ENCODE measurements around the gene PHRF1. TPM values are rescaled to one million over a fixed set of nuclear protein-coding genes. Genes with fewer than 3 reads are reported as not detected.

Gene PHRF1
- polyA plus RNA-seq, 1 donor from 2014 or later = 8.5 TPM

DNA sequence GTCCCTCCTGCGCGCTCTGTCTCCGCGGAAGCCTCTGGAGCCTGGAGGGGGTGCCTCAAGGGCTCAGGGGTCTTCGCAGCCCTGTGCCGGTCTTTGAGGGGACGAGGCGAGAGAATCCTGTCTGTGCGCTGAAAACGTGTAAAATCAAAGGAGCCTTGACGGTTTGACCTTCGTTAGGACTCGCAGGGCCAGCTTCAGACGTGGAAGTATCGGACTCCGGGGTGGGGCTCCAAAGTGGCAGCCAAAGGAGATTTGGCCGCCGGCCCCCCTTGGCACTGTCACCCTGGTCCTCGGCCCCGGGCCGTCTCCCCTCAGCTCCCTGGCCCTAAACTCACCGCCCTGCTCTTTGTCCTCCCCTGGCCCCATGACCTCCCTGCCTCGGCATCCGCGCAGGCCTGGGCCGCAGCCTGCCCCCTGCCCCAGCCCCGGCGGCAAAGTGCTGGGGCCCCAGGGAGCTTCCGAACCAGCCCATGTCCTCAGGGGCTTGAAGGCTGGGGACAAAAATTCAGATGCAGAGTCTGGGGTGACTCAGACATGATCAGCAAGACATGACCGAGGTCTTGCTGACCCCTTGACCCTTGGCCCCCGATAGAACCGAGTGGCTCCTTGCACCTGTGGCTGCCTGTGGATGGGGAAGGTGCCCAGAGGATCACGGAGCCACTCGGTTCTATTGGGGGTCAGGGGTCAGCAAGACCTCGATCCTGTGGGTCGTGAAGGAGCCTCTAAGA is 6.9 kb upstream of the PHRF1 start:
- no peaks in the 10 kb centered on the region for H3K9me3 ChIP-seq (ENCODE audit: low read length)
- H3K4me3 ChIP-seq (ENCODE audit: low read length) = peak overlapping the region; percentile 69
- TF ChIP-seq EZH2 (IDR thresholded peaks at IDR 0.05; ENCODE audit: borderline replicate concordance, insufficient read depth, low read length, poor library complexity, severe bottlenecking) = no peak
- TF ChIP-seq, protein P1, sequence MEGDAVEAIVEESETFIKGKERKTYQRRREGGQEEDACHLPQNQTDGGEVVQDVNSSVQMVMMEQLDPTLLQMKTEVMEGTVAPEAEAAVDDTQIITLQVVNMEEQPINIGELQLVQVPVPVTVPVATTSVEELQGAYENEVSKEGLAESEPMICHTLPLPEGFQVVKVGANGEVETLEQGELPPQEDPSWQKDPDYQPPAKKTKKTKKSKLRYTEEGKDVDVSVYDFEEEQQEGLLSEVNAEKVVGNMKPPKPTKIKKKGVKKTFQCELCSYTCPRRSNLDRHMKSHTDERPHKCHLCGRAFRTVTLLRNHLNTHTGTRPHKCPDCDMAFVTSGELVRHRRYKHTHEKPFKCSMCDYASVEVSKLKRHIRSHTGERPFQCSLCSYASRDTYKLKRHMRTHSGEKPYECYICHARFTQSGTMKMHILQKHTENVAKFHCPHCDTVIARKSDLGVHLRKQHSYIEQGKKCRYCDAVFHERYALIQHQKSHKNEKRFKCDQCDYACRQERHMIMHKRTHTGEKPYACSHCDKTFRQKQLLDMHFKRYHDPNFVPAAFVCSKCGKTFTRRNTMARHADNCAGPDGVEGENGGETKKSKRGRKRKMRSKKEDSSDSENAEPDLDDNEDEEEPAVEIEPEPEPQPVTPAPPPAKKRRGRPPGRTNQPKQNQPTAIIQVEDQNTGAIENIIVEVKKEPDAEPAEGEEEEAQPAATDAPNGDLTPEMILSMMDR (IDR thresholded peaks at IDR 0.05; ENCODE audit: poor library complexity, severe bottlenecking) = no peak
- TF ChIP-seq SMC3 (conservative IDR thresholded peaks at IDR 0.05; ENCODE audit: poor library complexity) = no peak
- no peak for TF ChIP-seq RAD21 (conservative IDR thresholded peaks at IDR 0.05)
- TF ChIP-seq EP300 (conservative IDR thresholded peaks at IDR 0.05; ENCODE audit: poor library complexity, severe bottlenecking) = no peak
- no peak for TF ChIP-seq POLR2AphosphoS5 (IDR thresholded peaks at IDR 0.05)
- TF ChIP-seq, protein P2, sequence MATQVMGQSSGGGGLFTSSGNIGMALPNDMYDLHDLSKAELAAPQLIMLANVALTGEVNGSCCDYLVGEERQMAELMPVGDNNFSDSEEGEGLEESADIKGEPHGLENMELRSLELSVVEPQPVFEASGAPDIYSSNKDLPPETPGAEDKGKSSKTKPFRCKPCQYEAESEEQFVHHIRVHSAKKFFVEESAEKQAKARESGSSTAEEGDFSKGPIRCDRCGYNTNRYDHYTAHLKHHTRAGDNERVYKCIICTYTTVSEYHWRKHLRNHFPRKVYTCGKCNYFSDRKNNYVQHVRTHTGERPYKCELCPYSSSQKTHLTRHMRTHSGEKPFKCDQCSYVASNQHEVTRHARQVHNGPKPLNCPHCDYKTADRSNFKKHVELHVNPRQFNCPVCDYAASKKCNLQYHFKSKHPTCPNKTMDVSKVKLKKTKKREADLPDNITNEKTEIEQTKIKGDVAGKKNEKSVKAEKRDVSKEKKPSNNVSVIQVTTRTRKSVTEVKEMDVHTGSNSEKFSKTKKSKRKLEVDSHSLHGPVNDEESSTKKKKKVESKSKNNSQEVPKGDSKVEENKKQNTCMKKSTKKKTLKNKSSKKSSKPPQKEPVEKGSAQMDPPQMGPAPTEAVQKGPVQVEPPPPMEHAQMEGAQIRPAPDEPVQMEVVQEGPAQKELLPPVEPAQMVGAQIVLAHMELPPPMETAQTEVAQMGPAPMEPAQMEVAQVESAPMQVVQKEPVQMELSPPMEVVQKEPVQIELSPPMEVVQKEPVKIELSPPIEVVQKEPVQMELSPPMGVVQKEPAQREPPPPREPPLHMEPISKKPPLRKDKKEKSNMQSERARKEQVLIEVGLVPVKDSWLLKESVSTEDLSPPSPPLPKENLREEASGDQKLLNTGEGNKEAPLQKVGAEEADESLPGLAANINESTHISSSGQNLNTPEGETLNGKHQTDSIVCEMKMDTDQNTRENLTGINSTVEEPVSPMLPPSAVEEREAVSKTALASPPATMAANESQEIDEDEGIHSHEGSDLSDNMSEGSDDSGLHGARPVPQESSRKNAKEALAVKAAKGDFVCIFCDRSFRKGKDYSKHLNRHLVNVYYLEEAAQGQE (IDR thresholded peaks at IDR 0.05; ENCODE audit: borderline replicate concordance) = no peak
- no peak for TF ChIP-seq MXI1 (conservative IDR thresholded peaks at IDR 0.05; ENCODE audit: poor library complexity, severe bottlenecking)
- no peak for TF ChIP-seq TAF1 (IDR thresholded peaks at IDR 0.05; ENCODE audit: low read depth)
- no peak overlapping the region for H2AFZ ChIP-seq (ENCODE audit: low read depth, low read length)
- no peaks in the 10 kb centered on the region for H3K79me2 ChIP-seq (replicated peaks; ENCODE audit: insufficient read depth, low read length)
- H3K27ac ChIP-seq (ENCODE audit: low read length) = no peak overlapping the region
- no peaks in the 10 kb centered on the region for H3F3A ChIP-seq (ENCODE audit: insufficient read depth, low read length, poor library complexity, severe bottlenecking)
- peak overlapping the region; percentile 69 for H3K9ac ChIP-seq (ENCODE audit: low read length)
- H3K27me3 ChIP-seq (ENCODE audit: insufficient read depth, low read depth, low read length) = no peaks in the 10 kb centered on the region
- no peak overlapping the region for H3K4me2 ChIP-seq (ENCODE audit: low read length)
- H3K9me2 ChIP-seq (ENCODE audit: insufficient read depth, low read length) = no peaks in the 10 kb centered on the region
- no peaks in the 10 kb centered on the region for H3K36me3 ChIP-seq (ENCODE audit: insufficient read depth, low read length)
- no peaks in the 10 kb centered on the region for H4K20me1 ChIP-seq (ENCODE audit: insufficient read depth)

DNA sequence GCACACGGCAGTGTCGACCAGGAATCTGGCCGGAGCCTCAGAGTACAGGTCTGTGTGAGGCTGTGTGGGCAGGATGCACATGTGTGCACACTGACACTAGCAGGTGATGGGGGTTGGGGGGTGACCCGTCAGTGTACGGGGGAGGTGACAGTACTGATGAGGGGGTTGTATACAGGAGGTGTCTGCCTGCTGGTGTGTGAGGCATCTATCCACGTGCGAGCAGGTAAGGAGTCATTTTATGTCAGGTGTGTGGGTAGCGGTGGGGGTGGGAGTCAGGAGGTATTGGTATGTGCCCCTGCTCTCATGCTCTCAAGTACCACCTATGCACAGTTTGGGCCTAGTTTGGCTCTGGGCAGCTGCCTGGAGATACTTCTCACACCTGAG is 4.5 kb upstream of the PHRF1 start:
- H3K27me3 ChIP-seq (ENCODE audit: insufficient read depth, low read depth, low read length) = no peaks in the 10 kb centered on the region

More for the DNA sequence above, 4.5 kb upstream of the PHRF1 start:
- no peak for TF ChIP-seq SMC3 (conservative IDR thresholded peaks at IDR 0.05; ENCODE audit: poor library complexity)
- no peak for TF ChIP-seq EP300 (conservative IDR thresholded peaks at IDR 0.05; ENCODE audit: poor library complexity, severe bottlenecking)
- no peak for TF ChIP-seq EZH2 (IDR thresholded peaks at IDR 0.05; ENCODE audit: borderline replicate concordance, insufficient read depth, low read length, poor library complexity, severe bottlenecking)
- TF ChIP-seq, protein P1 (IDR thresholded peaks at IDR 0.05; ENCODE audit: poor library complexity, severe bottlenecking) = no peak
- TF ChIP-seq RAD21 (conservative IDR thresholded peaks at IDR 0.05) = no peak
- TF ChIP-seq, protein P2 (IDR thresholded peaks at IDR 0.05; ENCODE audit: borderline replicate concordance) = no peak
- TF ChIP-seq TAF1 (IDR thresholded peaks at IDR 0.05; ENCODE audit: low read depth) = no peak
- TF ChIP-seq MXI1 (conservative IDR thresholded peaks at IDR 0.05; ENCODE audit: poor library complexity, severe bottlenecking) = no peak
- TF ChIP-seq POLR2AphosphoS5 (IDR thresholded peaks at IDR 0.05) = no peak
- Histone ChIP-seq H3K79me2 (replicated peaks; ENCODE audit: insufficient read depth, low read length) (peaks cover under 1% of the 10 kb centered on the region), H3K27ac (ENCODE audit: low read length) (no peak overlapping the region), H3K4me3 (ENCODE audit: low read length) (no peak overlapping the region), H3F3A (ENCODE audit: insufficient read depth, low read length, poor library complexity, severe bottlenecking) (no peaks in the 10 kb centered on the region), H3K36me3 (ENCODE audit: insufficient read depth, low read length) (no peaks in the 10 kb centered on the region), H2AFZ (ENCODE audit: low read depth, low read length) (no peak overlapping the region), H3K9ac (ENCODE audit: low read length) (no peak overlapping the region), H3K4me2 (ENCODE audit: low read length) (no peak overlapping the region), H3K9me2 (ENCODE audit: insufficient read depth, low read length) (no peaks in the 10 kb centered on the region), H3K9me3 (ENCODE audit: low read length) (no peaks in the 10 kb centered on the region), H4K20me1 (ENCODE audit: insufficient read depth) (no peaks in the 10 kb centered on the region)
